Measurements from ENCODE around the gene C19orf33.

DNA sequence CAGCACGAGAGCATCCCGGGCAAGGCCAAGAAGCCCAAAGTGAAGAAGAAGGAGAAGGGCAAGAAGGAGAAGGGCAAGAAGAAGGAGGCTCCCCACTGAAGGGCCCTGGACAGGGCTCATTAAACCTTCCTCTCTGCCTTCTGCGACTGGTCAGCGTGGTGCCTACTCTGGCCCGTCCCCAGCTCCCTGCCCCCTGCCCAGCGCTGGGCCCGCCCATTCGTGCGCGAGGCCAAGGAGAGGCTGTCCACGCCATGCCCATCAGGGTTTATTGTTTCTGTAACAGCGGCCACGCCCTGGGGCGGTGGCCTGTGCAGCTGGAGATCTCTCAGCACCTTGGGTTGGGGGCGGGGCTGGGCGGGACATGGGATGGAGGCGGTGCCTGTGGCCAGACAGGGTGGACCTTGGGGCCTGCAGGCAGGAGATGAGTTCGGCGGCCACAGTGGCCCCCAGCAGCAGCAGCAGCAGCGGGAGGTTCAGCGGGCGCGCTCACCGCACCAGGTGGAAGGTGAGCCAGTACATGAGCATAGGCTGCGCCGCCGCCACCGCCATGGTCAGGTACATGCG is 897 bp downstream of the C19orf33 start:
- no peak for TF ChIP-seq GATA1 (IDR thresholded peaks at IDR 0.05; ENCODE audit: low read depth, low read length)
- TF ChIP-seq POLR2A (IDR thresholded peaks at IDR 0.05; ENCODE audit: low read length) = no peak
